WTC11 (cell line): ENCODE results near the gene PRUNE2. TPM values are rescaled to one million over a fixed set of nuclear protein-coding genes. Genes with fewer than 3 reads are reported as not detected.

Experiments used
- ATAC-seq: fragments of 200-7000 bp; cut with Tn5 transposase; 2 replicates; pipeline ENCODE4 v1.10.0; 2021; ENCODE audit warnings: mild to moderate bottlenecking, moderate library complexity
- CTCF ChIA-PET: fragments of 300-600 bp; sonication (Branson Sonifier 250); formaldehyde crosslinking; loops from one replicate; lab custom pipeline; 2021; ENCODE audit warnings: antibody characterized with exemption; lab: Charles Lee
- POLR2A ChIA-PET: fragments of 350-600 bp; sonication (Branson Sonifier 250); formaldehyde crosslinking; loops from one replicate; lab custom pipeline; 2021; ENCODE audit warnings: antibody characterized with exemption; lab: Charles Lee
- DNase-seq: peaks from one replicate; pipeline ENCODE4 v3.0.0; 2021; ENCODE audit warnings: low spot score
- H3K27ac Mint-ChIP-seq: 2 replicates; pipeline ENCODE4 v1.8.0; 2021; ENCODE audit warnings: mixed read lengths
- H3K27me3 Mint-ChIP-seq: 2 replicates; pipeline ENCODE4 v1.8.0; 2021; ENCODE audit warnings: low read depth, mild to moderate bottlenecking, moderate library complexity, mixed read lengths
- H3K36me3 Mint-ChIP-seq: 2 replicates; pipeline ENCODE4 v1.8.0; 2021; ENCODE audit warnings: mixed read lengths
- H3K4me1 Mint-ChIP-seq: 2 replicates; pipeline ENCODE4 v1.8.0; 2022; ENCODE audit warnings: mixed read lengths
- H3K4me3 Mint-ChIP-seq: 2 replicates; pipeline ENCODE4 v1.8.0; 2021; ENCODE audit warnings: mild to moderate bottlenecking, moderate library complexity, mixed read lengths
- H3K9me3 Mint-ChIP-seq: 2 replicates; pipeline ENCODE4 v1.8.0; 2021; ENCODE audit warnings: mixed read lengths
- ELF4 ChIP-seq: sonication (generic); formaldehyde crosslinking; IDR thresholded peaks from 2 replicates; pipeline ENCODE4 v1.8.1; 2022; ENCODE audit warnings: low read depth, mild to moderate bottlenecking, moderate library complexity, missing genetic modification reagents
- ESRRA ChIP-seq: sonication (generic); formaldehyde crosslinking; IDR thresholded peaks from 2 replicates; pipeline ENCODE4 v1.8.1; 2022; ENCODE audit warnings: mild to moderate bottlenecking, missing genetic modification reagents, borderline replicate concordance
- ETV6 ChIP-seq: sonication (generic); formaldehyde crosslinking; IDR thresholded peaks from 2 replicates; pipeline ENCODE4 v1.8.1; 2022; ENCODE audit warnings: mild to moderate bottlenecking, missing genetic modification reagents
- GRHL2 ChIP-seq: fragments of 250-450 bp; sonication (Bioruptor Pico); IDR thresholded peaks from 2 replicates; pipeline ENCODE4 v1.8.0; 2022; ENCODE audit warnings: mild to moderate bottlenecking, moderate library complexity; ENCODE audit not compliant: insufficient replicate concordance, severe bottlenecking
- GTF2I ChIP-seq: fragments of 250-450 bp; sonication (Bioruptor Pico); conservative IDR thresholded peaks from 2 replicates; pipeline ENCODE4 v1.4.0; 2021; ENCODE audit warnings: mild to moderate bottlenecking
- JAZF1 ChIP-seq: fragments of 250-450 bp; sonication (Bioruptor Pico); IDR thresholded peaks from 2 replicates; pipeline ENCODE4 v1.9.0; 2021; ENCODE audit warnings: moderate library complexity, mild to moderate bottlenecking, inconsistent platforms
- MYBL2 ChIP-seq: sonication (generic); formaldehyde crosslinking; IDR thresholded peaks from 2 replicates; pipeline ENCODE4 v1.8.1; 2023; ENCODE audit warnings: mild to moderate bottlenecking, moderate library complexity, missing genetic modification reagents
- NFATC4 ChIP-seq: fragments of 250-450 bp; sonication (Bioruptor Pico); IDR thresholded peaks from 2 replicates; pipeline ENCODE4 v1.9.0; 2021; ENCODE audit warnings: mild to moderate bottlenecking
- NR3C1 ChIP-seq: sonication (generic); formaldehyde crosslinking; conservative IDR thresholded peaks from 2 replicates; pipeline ENCODE4 v1.8.1; 2023; ENCODE audit warnings: low read depth, mild to moderate bottlenecking, missing genetic modification reagents
- TP53 ChIP-seq: sonication (generic); formaldehyde crosslinking; IDR thresholded peaks from 2 replicates; pipeline ENCODE4 v1.8.1; 2023; ENCODE audit warnings: mild to moderate bottlenecking, missing genetic modification reagents
- ZNF219 ChIP-seq: sonication (generic); formaldehyde crosslinking; IDR thresholded peaks from 2 replicates; pipeline ENCODE4 v1.8.0; 2023; ENCODE audit warnings: missing genetic modification reagents, mild to moderate bottlenecking, borderline replicate concordance
- total RNA-seq: library from RNA; stranded (reverse); gene quantifications from 3 replicates; pipeline ENCODE4 v1.2.3, GENCODE V29; 2021
- TF ChIP-seq, protein P1 (sequence below): sonication (generic); formaldehyde crosslinking; IDR thresholded peaks from 2 replicates; pipeline ENCODE4 v1.8.0; 2022; ENCODE audit warnings: mild to moderate bottlenecking, missing genetic modification reagents
- TF ChIP-seq, protein P2 (sequence below): sonication (generic); formaldehyde crosslinking; conservative IDR thresholded peaks from 2 replicates; pipeline ENCODE4 v1.8.1; 2022; ENCODE audit warnings: mild to moderate bottlenecking, missing genetic modification reagents
- TF ChIP-seq, protein P3 (sequence below): sonication (generic); formaldehyde crosslinking; conservative IDR thresholded peaks from 2 replicates; pipeline ENCODE4 v1.8.1; 2023; ENCODE audit warnings: mild to moderate bottlenecking, low read depth, missing genetic modification reagents, moderate library complexity
- TF ChIP-seq, protein P4 (sequence below): sonication (generic); formaldehyde crosslinking; IDR thresholded peaks from 2 replicates; pipeline ENCODE4 v1.8.1; 2023; ENCODE audit warnings: mild to moderate bottlenecking, missing genetic modification reagents, borderline replicate concordance
- TF ChIP-seq, protein P5 (sequence below): sonication (generic); formaldehyde crosslinking; IDR thresholded peaks from 2 replicates; pipeline ENCODE4 v1.8.1; 2022; ENCODE audit warnings: mild to moderate bottlenecking, moderate library complexity, missing genetic modification reagents
- TF ChIP-seq, protein P6 (sequence below): sonication (generic); formaldehyde crosslinking; IDR thresholded peaks from 2 replicates; pipeline ENCODE4 v1.8.0; 2023; ENCODE audit warnings: missing genetic modification reagents, mild to moderate bottlenecking, borderline replicate concordance

Gene PRUNE2
- total RNA-seq, 1 experiment from 2014 or later: 13.1 TPM

DNA sequence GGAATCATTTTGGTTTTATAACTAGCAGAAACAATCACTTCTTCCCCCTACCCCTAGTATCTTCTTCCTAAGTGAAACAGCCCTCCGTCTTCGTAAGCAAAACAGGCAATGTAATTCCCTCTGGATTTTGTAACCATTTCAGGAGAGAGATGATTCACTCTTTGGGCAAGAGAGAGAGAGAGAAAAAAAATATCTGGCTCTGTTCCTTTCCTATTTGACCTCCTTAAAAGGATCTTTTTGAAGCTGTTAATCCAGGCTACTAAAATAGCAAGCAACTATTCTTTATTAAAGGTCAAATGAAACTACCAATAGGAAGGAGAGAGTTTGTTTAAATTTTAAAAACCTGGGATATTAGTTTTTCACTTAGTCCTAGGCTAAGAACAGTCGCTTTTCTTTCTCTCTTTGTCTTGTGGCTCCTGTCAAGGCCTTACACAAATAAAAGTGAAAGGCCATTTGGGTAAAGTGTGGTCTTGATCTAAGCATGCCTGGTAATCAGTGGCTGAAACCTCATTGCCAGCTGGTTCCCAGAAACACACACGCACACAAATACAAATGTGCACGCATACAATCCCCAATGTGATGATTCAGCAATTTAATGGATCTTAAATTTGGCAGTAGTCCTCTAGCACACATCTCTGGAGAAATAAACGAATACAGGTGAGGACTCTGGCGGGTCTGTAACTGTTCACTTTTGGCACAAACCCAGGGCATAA, 70.2 kb downstream of the PRUNE2 start:
- Mint-ChIP-seq H3K9me3 (peaks cover 3% of the 10 kb centered on the region; the same call in 1 of the 2 replicates), H3K4me3 (no peak overlapping the region), H3K27ac (peak overlapping the region; percentile 48; the same call in 1 of the 2 replicates), H3K36me3 (peaks cover 3% of the 10 kb centered on the region; the same call in 1 of the 2 replicates), H3K27me3 (no peaks in the 10 kb centered on the region), H3K4me1 (peaks cover 16% of the 10 kb centered on the region)
- ChIA-PET POLR2A (no interaction called here), CTCF (no interaction called here)
- TF ChIP-seq, protein P1, sequence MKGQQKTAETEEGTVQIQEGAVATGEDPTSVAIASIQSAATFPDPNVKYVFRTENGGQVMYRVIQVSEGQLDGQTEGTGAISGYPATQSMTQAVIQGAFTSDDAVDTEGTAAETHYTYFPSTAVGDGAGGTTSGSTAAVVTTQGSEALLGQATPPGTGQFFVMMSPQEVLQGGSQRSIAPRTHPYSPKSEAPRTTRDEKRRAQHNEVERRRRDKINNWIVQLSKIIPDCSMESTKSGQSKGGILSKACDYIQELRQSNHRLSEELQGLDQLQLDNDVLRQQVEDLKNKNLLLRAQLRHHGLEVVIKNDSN (CRISPR knock-in tag): no peak
- TF ChIP-seq, protein P2, sequence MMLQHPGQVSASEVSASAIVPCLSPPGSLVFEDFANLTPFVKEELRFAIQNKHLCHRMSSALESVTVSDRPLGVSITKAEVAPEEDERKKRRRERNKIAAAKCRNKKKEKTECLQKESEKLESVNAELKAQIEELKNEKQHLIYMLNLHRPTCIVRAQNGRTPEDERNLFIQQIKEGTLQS (CRISPR knock-in tag): no peak
- TF ChIP-seq NR3C1 (CRISPR knock-in tag) (no peak), GTF2I (CRISPR knock-in tag) (no peak), JAZF1 (CRISPR knock-in tag) (no peak), ZNF219 (CRISPR knock-in tag) (no peak), TP53 (CRISPR knock-in tag) (no peak), GRHL2 (no peak), ELF4 (CRISPR knock-in tag) (no peak), MYBL2 (CRISPR knock-in tag) (no peak), ESRRA (CRISPR knock-in tag) (no peak)
- TF ChIP-seq, protein P3, sequence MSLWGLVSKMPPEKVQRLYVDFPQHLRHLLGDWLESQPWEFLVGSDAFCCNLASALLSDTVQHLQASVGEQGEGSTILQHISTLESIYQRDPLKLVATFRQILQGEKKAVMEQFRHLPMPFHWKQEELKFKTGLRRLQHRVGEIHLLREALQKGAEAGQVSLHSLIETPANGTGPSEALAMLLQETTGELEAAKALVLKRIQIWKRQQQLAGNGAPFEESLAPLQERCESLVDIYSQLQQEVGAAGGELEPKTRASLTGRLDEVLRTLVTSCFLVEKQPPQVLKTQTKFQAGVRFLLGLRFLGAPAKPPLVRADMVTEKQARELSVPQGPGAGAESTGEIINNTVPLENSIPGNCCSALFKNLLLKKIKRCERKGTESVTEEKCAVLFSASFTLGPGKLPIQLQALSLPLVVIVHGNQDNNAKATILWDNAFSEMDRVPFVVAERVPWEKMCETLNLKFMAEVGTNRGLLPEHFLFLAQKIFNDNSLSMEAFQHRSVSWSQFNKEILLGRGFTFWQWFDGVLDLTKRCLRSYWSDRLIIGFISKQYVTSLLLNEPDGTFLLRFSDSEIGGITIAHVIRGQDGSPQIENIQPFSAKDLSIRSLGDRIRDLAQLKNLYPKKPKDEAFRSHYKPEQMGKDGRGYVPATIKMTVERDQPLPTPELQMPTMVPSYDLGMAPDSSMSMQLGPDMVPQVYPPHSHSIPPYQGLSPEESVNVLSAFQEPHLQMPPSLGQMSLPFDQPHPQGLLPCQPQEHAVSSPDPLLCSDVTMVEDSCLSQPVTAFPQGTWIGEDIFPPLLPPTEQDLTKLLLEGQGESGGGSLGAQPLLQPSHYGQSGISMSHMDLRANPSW: no peak
- TF ChIP-seq, protein P4, sequence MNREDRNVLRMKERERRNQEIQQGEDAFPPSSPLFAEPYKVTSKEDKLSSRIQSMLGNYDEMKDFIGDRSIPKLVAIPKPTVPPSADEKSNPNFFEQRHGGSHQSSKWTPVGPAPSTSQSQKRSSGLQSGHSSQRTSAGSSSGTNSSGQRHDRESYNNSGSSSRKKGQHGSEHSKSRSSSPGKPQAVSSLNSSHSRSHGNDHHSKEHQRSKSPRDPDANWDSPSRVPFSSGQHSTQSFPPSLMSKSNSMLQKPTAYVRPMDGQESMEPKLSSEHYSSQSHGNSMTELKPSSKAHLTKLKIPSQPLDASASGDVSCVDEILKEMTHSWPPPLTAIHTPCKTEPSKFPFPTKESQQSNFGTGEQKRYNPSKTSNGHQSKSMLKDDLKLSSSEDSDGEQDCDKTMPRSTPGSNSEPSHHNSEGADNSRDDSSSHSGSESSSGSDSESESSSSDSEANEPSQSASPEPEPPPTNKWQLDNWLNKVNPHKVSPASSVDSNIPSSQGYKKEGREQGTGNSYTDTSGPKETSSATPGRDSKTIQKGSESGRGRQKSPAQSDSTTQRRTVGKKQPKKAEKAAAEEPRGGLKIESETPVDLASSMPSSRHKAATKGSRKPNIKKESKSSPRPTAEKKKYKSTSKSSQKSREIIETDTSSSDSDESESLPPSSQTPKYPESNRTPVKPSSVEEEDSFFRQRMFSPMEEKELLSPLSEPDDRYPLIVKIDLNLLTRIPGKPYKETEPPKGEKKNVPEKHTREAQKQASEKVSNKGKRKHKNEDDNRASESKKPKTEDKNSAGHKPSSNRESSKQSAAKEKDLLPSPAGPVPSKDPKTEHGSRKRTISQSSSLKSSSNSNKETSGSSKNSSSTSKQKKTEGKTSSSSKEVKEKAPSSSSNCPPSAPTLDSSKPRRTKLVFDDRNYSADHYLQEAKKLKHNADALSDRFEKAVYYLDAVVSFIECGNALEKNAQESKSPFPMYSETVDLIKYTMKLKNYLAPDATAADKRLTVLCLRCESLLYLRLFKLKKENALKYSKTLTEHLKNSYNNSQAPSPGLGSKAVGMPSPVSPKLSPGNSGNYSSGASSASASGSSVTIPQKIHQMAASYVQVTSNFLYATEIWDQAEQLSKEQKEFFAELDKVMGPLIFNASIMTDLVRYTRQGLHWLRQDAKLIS (CRISPR knock-in tag): no peak
- TF ChIP-seq, protein P5, sequence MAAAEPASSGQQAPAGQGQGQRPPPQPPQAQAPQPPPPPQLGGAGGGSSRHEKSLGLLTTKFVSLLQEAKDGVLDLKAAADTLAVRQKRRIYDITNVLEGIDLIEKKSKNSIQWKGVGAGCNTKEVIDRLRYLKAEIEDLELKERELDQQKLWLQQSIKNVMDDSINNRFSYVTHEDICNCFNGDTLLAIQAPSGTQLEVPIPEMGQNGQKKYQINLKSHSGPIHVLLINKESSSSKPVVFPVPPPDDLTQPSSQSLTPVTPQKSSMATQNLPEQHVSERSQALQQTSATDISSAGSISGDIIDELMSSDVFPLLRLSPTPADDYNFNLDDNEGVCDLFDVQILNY: no peak
- no peak for ATAC-seq
- no peak for DNase-seq

DNA sequence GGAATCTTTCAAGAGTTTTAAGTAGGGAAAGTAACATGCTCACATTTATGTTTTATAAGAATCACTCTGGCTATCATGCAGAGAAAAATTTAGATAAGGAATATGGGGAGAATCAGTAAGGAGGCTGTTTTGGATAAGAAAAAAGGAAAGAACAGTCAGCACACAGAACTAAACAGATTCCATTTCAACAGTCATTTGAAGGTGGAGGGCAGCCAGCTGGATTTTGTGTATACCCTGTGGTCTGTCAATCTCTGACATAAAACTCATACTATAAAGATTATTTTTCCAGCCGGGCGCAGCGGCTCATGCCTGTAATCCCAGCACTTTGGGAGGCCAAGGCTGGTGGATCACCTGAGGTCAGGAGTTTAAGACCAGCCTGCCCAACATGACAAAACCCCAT, 77.5 kb downstream of the PRUNE2 start:
- H3K27ac Mint-ChIP-seq: no peak overlapping the region
- peaks cover 10% of the 10 kb centered on the region for H3K36me3 Mint-ChIP-seq
- no peak overlapping the region for H3K4me3 Mint-ChIP-seq
- ChIA-PET CTCF (interaction anchor here (0.7 kb wide), 2 partner anchors 168 to 215 kb away, joined by 3 to 5 read pairs; no protein-coding TSS in a partner anchor), POLR2A (interaction anchor here (0.7 kb wide), 1 partner anchor 20 kb away, joined by 5 read pairs; no protein-coding TSS in a partner anchor)
- peaks cover 8% of the 10 kb centered on the region; the same call in 1 of the 2 replicates for H3K9me3 Mint-ChIP-seq
- no peaks in the 10 kb centered on the region for H3K27me3 Mint-ChIP-seq
- H3K4me1 Mint-ChIP-seq: peaks cover 14% of the 10 kb centered on the region
- DNase-seq (no peak), ATAC-seq (no peak)
- TF ChIP-seq ETV6 (CRISPR knock-in tag) (no peak), NFATC4 (CRISPR knock-in tag) (no peak)
- TF ChIP-seq, protein P6, sequence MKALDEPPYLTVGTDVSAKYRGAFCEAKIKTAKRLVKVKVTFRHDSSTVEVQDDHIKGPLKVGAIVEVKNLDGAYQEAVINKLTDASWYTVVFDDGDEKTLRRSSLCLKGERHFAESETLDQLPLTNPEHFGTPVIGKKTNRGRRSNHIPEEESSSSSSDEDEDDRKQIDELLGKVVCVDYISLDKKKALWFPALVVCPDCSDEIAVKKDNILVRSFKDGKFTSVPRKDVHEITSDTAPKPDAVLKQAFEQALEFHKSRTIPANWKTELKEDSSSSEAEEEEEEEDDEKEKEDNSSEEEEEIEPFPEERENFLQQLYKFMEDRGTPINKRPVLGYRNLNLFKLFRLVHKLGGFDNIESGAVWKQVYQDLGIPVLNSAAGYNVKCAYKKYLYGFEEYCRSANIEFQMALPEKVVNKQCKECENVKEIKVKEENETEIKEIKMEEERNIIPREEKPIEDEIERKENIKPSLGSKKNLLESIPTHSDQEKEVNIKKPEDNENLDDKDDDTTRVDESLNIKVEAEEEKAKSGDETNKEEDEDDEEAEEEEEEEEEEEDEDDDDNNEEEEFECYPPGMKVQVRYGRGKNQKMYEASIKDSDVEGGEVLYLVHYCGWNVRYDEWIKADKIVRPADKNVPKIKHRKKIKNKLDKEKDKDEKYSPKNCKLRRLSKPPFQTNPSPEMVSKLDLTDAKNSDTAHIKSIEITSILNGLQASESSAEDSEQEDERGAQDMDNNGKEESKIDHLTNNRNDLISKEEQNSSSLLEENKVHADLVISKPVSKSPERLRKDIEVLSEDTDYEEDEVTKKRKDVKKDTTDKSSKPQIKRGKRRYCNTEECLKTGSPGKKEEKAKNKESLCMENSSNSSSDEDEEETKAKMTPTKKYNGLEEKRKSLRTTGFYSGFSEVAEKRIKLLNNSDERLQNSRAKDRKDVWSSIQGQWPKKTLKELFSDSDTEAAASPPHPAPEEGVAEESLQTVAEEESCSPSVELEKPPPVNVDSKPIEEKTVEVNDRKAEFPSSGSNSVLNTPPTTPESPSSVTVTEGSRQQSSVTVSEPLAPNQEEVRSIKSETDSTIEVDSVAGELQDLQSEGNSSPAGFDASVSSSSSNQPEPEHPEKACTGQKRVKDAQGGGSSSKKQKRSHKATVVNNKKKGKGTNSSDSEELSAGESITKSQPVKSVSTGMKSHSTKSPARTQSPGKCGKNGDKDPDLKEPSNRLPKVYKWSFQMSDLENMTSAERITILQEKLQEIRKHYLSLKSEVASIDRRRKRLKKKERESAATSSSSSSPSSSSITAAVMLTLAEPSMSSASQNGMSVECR (CRISPR knock-in tag): no peak
